ENCODE data around the gene C2orf81.

GRCh38 chr2:74378007-74378406, 43.4 kb downstream of the C2orf81 start:
- TF ChIP-seq EZH2 (IDR thresholded peaks at IDR 0.05): no peak
- no peak for TF ChIP-seq POLR2AphosphoS5 (IDR thresholded peaks at IDR 0.05; ENCODE audit: borderline replicate concordance, low read depth, low read length)
